ENCODE data around the gene MYO3B. TPM values are rescaled to one million over a fixed set of nuclear protein-coding genes. Genes with fewer than 3 reads are reported as not detected.
"Not testable (repeated sequence)": the region's sequence is repeated elsewhere in the genome, so short reads cannot be mapped to it uniquely, and the experiment has no call there.

The MYO3B gene
- total and polyA plus RNA-seq, 2 donors, result 0.64 to 0.71 TPM

DNA sequence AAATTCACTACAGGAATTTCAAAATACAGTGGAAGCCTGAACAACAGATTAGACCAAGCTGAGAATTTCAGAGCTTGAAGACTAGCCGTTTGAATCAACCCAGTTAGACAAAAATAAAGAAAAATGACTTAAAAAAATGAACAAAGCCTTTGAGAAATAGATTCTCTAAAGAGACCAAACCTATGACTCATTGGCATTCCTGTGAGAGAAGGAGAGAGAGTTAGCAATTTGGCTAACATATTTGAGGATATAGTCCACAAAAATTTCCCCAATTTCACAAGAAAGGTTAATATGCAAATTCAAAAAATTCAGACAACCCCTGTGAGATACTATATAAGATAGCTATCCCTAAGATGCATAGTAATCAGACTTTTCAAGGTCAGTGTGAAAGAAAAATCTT is 78.0 kb downstream of the MYO3B start:
- H3K36me3 ChIP-seq (ENCODE audit: control insufficient read depth in 2 of 2, insufficient read depth in 2 of 2, low read length in 1 of 2), result no peaks in the 10 kb centered on the region

DNA sequence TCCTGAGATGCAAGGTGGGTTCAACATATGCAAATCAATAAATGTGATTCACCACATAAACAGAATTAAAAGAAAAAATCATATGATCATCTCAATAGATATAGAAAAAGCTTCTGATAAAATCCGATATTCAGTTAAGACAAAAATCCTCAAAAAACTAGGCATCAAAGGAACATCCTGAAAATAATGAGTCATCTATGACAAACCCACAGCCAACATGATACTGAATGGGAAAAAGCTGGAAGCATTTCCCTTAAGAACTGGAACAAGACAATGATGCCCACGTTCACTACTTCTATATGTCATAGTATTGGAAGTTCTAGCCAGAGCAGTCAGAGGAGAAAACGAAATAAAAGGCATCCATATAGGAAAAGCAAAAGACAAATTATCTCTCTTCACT is 80.4 kb downstream of the MYO3B start:
- Histone ChIP-seq H3K27ac (ENCODE audit: low read depth in 1 of 2, low read length in 1 of 2) (no peak overlapping the region), H3K9me3 (ENCODE audit: control insufficient read depth in 2 of 2, insufficient read depth in 1 of 2, low read length in 1 of 2) (peaks cover 0 to 2% of the 10 kb centered on the region in 2 donors), H3K27me3 (ENCODE audit: control insufficient read depth in 2 of 2, insufficient read depth in 1 of 2, low read length in 1 of 2) (no peaks in the 10 kb centered on the region), H3K36me3 (ENCODE audit: control insufficient read depth in 2 of 2, insufficient read depth in 2 of 2, low read length in 1 of 2) (no peaks in the 10 kb centered on the region), H3K4me1 (ENCODE audit: control insufficient read depth in 2 of 2, insufficient read depth in 2 of 2, low read length in 2 of 2) (no peaks in the 10 kb centered on the region), H3K4me3 (ENCODE audit: low read length in 2 of 2) (no peak overlapping the region)
- WGBS, result 93% methylated on average over 3 of the region's 3 CpGs
- no peak for DNase-seq (ENCODE audit: low read depth in 6 of 9, low spot score in 9 of 9)

More for the DNA sequence above, 78.0 kb downstream of the MYO3B start:
- Histone ChIP-seq H3K9me3 (ENCODE audit: control insufficient read depth in 2 of 2, insufficient read depth in 1 of 2, low read length in 1 of 2) (no peaks in the 10 kb centered on the region), H3K27ac (ENCODE audit: low read depth in 1 of 2, low read length in 1 of 2) (no peak overlapping the region), H3K4me1 (ENCODE audit: control insufficient read depth in 2 of 2, insufficient read depth in 2 of 2, low read length in 2 of 2) (no peaks in the 10 kb centered on the region), H3K4me3 (ENCODE audit: low read length in 2 of 2) (no peak overlapping the region), H3K27me3 (ENCODE audit: control insufficient read depth in 2 of 2, insufficient read depth in 1 of 2, low read length in 1 of 2) (no peaks in the 10 kb centered on the region)
- no peak for DNase-seq (ENCODE audit: low read depth in 6 of 9, low spot score in 9 of 9)
- WGBS, result 92% methylated on average over 1 of the region's 1 CpG

DNA sequence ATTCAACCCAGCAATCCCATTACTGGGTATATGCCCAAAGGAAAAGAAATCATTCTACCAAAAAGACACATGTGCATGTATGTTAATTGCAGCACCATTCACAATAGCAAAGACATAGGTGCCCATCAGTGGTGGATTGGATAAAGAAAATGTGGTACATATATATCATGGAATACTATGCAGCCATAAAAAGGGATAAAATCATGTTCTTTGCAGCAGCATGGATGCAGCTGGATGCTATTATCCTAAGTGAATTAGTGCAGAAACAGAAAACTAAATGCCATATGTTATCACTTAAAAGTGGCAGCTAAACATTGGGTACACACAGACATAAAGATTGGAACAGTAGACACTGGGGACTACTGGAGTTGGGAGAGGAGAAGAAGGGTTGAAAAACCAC is 82.2 kb downstream of the MYO3B start:
- H3K27ac ChIP-seq (ENCODE audit: low read depth in 1 of 2, low read length in 1 of 2), result no peak overlapping the region
- DNase-seq (ENCODE audit: low read depth in 6 of 9, low spot score in 9 of 9), result no peak
- no peaks in the 10 kb centered on the region for H3K4me1 ChIP-seq (ENCODE audit: control insufficient read depth in 2 of 2, insufficient read depth in 2 of 2, low read length in 2 of 2)
- no peaks in the 10 kb centered on the region for H3K27me3 ChIP-seq (ENCODE audit: control insufficient read depth in 2 of 2, insufficient read depth in 1 of 2, low read length in 1 of 2)
- no peaks in the 10 kb centered on the region for H3K36me3 ChIP-seq (ENCODE audit: control insufficient read depth in 2 of 2, insufficient read depth in 2 of 2, low read length in 1 of 2)
- H3K4me3 ChIP-seq (ENCODE audit: low read length in 2 of 2), result no peak overlapping the region
- H3K9me3 ChIP-seq (ENCODE audit: control insufficient read depth in 2 of 2, insufficient read depth in 1 of 2, low read length in 1 of 2), result peaks cover 0 to 2% of the 10 kb centered on the region in 2 donors

DNA sequence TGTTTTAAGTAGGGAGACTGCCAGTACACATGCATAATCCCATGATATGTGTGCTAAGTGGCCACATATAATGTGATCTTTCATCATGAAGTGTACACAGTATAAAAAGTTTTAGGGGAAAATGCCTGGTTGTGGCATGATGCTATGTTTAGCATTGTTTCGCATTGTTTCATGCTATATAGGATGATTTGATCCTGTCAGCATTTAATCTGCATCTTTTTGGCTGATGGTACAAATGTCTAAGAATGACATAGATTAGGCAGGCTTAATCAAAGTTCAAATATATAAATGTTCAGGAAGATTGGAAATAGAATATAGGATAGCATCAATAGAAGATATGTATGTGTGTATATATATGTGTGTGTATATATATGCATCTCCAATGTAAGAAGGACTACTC is 83.6 kb downstream of the MYO3B start:
- Histone ChIP-seq H3K9me3 (ENCODE audit: control insufficient read depth in 2 of 2, insufficient read depth in 1 of 2, low read length in 1 of 2) (peaks cover 0 to 2% of the 10 kb centered on the region in 2 donors), H3K27me3 (ENCODE audit: control insufficient read depth in 2 of 2, insufficient read depth in 1 of 2, low read length in 1 of 2) (no peaks in the 10 kb centered on the region), H3K4me1 (ENCODE audit: control insufficient read depth in 2 of 2, insufficient read depth in 2 of 2, low read length in 2 of 2) (no peaks in the 10 kb centered on the region), H3K4me3 (ENCODE audit: low read length in 2 of 2) (no peak overlapping the region), H3K27ac (ENCODE audit: low read depth in 1 of 2, low read length in 1 of 2) (no peak overlapping the region), H3K36me3 (ENCODE audit: control insufficient read depth in 2 of 2, insufficient read depth in 2 of 2, low read length in 1 of 2) (no peaks in the 10 kb centered on the region)
- 94% methylated on average over 1 of the region's 1 CpG for WGBS
- DNase-seq (ENCODE audit: low read depth in 6 of 9, low spot score in 9 of 9), result no peak

DNA sequence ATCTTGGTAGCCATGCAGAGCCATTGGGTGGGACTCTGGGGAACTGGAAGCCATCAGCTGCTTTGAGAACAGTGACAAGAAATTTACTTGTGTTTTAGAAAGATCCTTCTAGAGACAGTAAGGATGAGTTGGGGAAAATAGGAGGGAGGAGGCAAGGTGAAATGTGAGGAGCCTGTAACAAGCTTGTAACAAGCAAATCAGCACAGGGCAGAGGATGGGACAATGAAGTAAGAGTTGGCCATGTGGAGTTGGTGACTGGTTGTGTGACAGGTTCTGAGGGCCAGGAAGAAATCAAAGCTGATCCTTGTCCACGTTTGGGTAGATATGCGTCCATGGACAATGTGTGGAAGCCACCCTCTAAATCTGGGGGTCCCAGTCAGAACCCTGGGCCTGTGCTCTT is 84.4 kb downstream of the MYO3B start:
- 94% methylated on average over 2 of the region's 2 CpGs for WGBS
- Histone ChIP-seq H3K4me1 (ENCODE audit: control insufficient read depth in 2 of 2, insufficient read depth in 2 of 2, low read length in 2 of 2) (no peaks in the 10 kb centered on the region), H3K4me3 (ENCODE audit: low read length in 2 of 2) (no peak overlapping the region), H3K9me3 (ENCODE audit: control insufficient read depth in 2 of 2, insufficient read depth in 1 of 2, low read length in 1 of 2) (peaks cover 0 to 2% of the 10 kb centered on the region in 2 donors), H3K27me3 (ENCODE audit: control insufficient read depth in 2 of 2, insufficient read depth in 1 of 2, low read length in 1 of 2) (no peaks in the 10 kb centered on the region), H3K36me3 (ENCODE audit: control insufficient read depth in 2 of 2, insufficient read depth in 2 of 2, low read length in 1 of 2) (no peaks in the 10 kb centered on the region), H3K27ac (ENCODE audit: low read depth in 1 of 2, low read length in 1 of 2) (no peak overlapping the region)
- no peak for DNase-seq (ENCODE audit: low read depth in 6 of 9, low spot score in 9 of 9)

DNA sequence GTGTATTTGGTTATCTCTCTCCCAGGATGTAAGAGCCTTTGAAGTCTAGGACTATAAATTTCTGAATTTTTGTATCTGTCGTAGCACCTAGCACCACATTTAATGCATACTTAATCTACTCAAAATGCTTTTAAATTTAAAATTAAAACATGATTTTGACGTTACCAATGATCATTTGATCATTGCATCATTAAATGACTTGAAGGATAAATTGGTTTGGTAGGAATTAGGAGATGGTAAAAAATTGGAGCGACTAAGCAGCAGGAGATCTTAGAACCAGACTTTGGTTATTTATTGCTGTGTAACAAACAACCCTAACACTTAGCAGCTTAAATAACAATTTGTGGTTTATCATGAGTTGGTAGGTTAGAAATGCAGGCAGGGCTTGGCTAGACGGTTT is 84.9 kb downstream of the MYO3B start:
- H3K27ac ChIP-seq (ENCODE audit: low read depth in 1 of 2, low read length in 1 of 2), result no peak overlapping the region
- 96% methylated on average over 4 of the region's 4 CpGs for WGBS
- no peak for DNase-seq (ENCODE audit: low read depth in 6 of 9, low spot score in 9 of 9)
- no peaks in the 10 kb centered on the region for H3K4me1 ChIP-seq (ENCODE audit: control insufficient read depth in 2 of 2, insufficient read depth in 2 of 2, low read length in 2 of 2)
- H3K27me3 ChIP-seq (ENCODE audit: control insufficient read depth in 2 of 2, insufficient read depth in 1 of 2, low read length in 1 of 2), result no peaks in the 10 kb centered on the region
- H3K9me3 ChIP-seq (ENCODE audit: control insufficient read depth in 2 of 2, insufficient read depth in 1 of 2, low read length in 1 of 2), result peaks cover 0 to 2% of the 10 kb centered on the region in 2 donors
- no peaks in the 10 kb centered on the region for H3K36me3 ChIP-seq (ENCODE audit: control insufficient read depth in 2 of 2, insufficient read depth in 2 of 2, low read length in 1 of 2)
- H3K4me3 ChIP-seq (ENCODE audit: low read length in 2 of 2), result no peak overlapping the region

DNA sequence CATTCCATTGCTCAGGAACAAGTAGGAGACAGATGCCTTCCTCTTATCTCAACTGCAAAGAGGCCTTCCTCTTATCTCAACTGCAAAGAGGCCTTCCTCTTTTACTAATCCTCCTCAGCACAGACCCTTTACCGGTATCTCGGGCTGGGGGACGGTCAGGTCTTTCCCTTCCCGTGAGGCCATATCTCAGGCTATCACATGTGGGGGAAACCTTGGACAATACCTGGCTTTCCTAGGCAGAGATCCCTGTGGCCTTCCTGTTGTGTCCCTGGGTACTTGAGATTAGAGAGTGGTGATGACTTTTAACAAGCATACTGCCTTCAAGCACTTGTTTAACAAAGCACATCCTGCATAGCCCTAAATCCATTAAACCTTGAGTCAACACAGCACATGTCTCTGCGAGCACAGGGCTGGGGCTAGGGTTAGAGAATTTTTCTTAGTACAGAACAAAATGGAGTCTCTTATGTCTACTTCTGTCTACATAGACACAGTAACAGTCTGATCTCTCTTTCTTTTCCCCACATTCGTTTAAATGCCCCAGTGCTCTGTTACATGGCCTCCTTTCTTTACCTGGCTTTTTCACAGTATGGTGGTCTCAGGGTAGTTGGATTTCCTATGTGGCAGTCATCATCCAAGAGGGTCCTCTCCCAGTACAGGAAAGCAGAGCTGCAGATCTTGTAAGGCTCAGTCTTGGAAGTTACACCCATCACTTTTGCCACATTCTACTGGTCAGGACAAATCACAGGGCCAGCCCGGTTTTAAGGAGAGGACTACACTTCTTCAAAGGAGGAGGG is 86.0 kb downstream of the MYO3B start:
- H3K27ac ChIP-seq (ENCODE audit: low read depth in 1 of 2, low read length in 1 of 2); H3K4me1 ChIP-seq (ENCODE audit: control insufficient read depth in 2 of 2, insufficient read depth in 2 of 2, low read length in 2 of 2); H3K27me3 ChIP-seq (ENCODE audit: control insufficient read depth in 2 of 2, insufficient read depth in 1 of 2, low read length in 1 of 2); H3K9me3 ChIP-seq (ENCODE audit: control insufficient read depth in 2 of 2, insufficient read depth in 1 of 2, low read length in 1 of 2); H3K36me3 ChIP-seq (ENCODE audit: control insufficient read depth in 2 of 2, insufficient read depth in 2 of 2, low read length in 1 of 2); H3K4me3 ChIP-seq (ENCODE audit: low read length in 2 of 2); DNase-seq (ENCODE audit: low read depth in 6 of 9, low spot score in 9 of 9): not testable (repeated sequence)
- 86% methylated on average over 7 of the region's 7 CpGs for WGBS

DNA sequence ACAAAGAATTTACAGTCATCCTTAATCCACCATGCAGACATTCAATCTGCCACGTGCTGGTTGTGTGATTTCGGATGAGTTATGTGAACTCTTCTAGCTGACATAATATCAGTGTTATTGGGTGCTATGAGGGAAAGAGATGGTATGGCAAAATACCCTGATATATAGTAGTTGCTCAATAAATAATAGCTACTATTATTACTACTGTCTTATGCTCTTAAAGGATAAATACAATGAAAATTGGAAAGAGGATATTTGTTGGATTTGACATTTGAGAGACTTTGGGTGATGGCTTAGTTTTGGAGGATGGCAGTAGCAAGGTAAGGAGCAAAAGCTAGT is 86.5 kb downstream of the MYO3B start:
- Histone ChIP-seq H3K4me3 (ENCODE audit: low read length in 2 of 2) (no peak overlapping the region), H3K27ac (ENCODE audit: low read depth in 1 of 2, low read length in 1 of 2) (no peak overlapping the region), H3K27me3 (ENCODE audit: control insufficient read depth in 2 of 2, insufficient read depth in 1 of 2, low read length in 1 of 2) (no peaks in the 10 kb centered on the region), H3K4me1 (ENCODE audit: control insufficient read depth in 2 of 2, insufficient read depth in 2 of 2, low read length in 2 of 2) (no peaks in the 10 kb centered on the region), H3K9me3 (ENCODE audit: control insufficient read depth in 2 of 2, insufficient read depth in 1 of 2, low read length in 1 of 2) (peaks cover 0 to 2% of the 10 kb centered on the region in 2 donors), H3K36me3 (ENCODE audit: control insufficient read depth in 2 of 2, insufficient read depth in 2 of 2, low read length in 1 of 2) (no peaks in the 10 kb centered on the region)
- DNase-seq (ENCODE audit: low read depth in 6 of 9, low spot score in 9 of 9), result no peak
- WGBS, result 95% methylated on average over 2 of the region's 2 CpGs

DNA sequence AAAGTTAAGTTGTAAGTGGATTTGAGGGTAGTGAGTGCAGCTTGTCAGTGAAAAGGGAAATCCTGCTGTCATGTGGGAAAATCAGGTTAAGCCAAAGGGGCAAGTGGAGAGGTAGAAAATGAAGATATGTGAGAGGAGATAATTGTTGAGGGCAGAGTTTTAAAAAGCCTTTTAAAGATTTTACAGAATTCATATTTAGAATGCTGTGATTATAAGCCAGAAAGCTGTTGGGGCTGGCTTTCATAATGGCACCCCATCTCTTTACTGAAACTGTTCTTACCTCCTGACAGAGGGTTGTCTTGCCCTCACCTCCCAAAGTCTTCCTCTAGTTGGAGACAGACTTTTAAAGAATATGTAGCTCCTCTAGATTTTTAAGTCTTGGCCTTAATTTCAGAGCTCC is 86.9 kb downstream of the MYO3B start:
- H3K36me3 ChIP-seq (ENCODE audit: control insufficient read depth in 2 of 2, insufficient read depth in 2 of 2, low read length in 1 of 2), result no peaks in the 10 kb centered on the region
- no peak overlapping the region for H3K27ac ChIP-seq (ENCODE audit: low read depth in 1 of 2, low read length in 1 of 2)
- no peak overlapping the region for H3K4me3 ChIP-seq (ENCODE audit: low read length in 2 of 2)
- no peaks in the 10 kb centered on the region for H3K4me1 ChIP-seq (ENCODE audit: control insufficient read depth in 2 of 2, insufficient read depth in 2 of 2, low read length in 2 of 2)
- H3K27me3 ChIP-seq (ENCODE audit: control insufficient read depth in 2 of 2, insufficient read depth in 1 of 2, low read length in 1 of 2), result no peaks in the 10 kb centered on the region
- H3K9me3 ChIP-seq (ENCODE audit: control insufficient read depth in 2 of 2, insufficient read depth in 1 of 2, low read length in 1 of 2), result peaks cover 0 to 2% of the 10 kb centered on the region in 2 donors
- DNase-seq (ENCODE audit: low read depth in 6 of 9, low spot score in 9 of 9), result no peak
